Effector CD8-positive, alpha-beta T cell (primary cell): ENCODE data around the gene WIPI1.

Experiments
- DNase-seq: peaks from one replicate; lab custom pipeline; 2025; lab: John Stamatoyannopoulos, UW

Gene WIPI1

GRCh38 chr17:68460715-68461114 is 3.4 kb upstream of the WIPI1 start:
- DNase-seq: no peak

DNA sequence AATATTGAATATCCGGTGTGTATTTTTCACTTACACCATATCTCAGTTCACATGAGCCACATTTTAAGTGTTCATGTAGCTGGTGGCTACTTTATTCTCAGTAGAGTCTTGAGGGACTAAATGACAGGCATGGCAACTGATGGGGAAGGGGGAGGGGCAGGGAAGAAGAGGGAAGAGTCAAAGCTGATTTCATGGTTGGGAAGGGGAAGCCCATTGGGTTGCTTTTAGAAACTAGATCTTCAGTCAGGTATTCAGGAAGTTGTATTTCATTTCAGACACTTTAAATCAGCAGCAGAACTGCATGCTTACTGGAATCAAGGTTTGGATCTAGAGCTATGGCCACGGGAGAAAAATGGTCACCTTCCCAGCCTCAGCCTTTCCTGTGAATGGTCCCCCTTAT is 2.9 kb upstream of the WIPI1 start:
- DNase-seq: no peak

DNA sequence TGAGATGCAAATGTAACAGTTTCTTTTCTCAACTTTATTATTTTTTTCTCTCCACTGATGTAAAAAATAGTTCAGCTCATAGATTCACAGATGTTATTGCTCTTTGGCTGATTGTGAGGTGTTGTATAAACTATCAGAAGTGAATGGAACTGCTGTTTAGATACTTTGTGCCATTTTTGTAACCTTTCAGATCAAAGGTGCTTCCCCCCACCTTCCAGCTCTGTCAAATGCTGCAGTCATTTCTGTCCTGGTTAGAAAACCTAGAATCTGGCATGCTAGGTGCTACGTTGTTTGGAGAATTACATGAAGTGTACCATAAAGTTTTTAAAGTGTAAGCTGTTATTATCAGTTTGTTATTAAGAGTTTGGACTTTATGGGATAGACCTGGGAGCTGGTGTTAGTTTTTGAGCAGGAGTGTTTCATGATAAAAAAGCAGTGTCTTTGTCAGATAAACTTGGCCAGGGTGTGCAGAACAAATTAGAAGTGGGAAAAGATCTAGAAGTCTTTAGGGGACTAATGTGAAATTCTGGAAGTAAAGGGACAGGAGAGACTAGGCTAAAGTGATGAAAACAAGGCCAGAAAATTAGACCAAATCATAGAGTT is 1.8 kb upstream of the WIPI1 start:
- DNase-seq: no peak

GRCh38 chr17:68458260-68459036 is 1.2 kb upstream of the WIPI1 start:
- DNase-seq: no peak

- peak; percentile 98 for DNase-seq
Measured at GRCh38 chr17:68457539-68458259, 403 bp upstream of the WIPI1 start.

DNA sequence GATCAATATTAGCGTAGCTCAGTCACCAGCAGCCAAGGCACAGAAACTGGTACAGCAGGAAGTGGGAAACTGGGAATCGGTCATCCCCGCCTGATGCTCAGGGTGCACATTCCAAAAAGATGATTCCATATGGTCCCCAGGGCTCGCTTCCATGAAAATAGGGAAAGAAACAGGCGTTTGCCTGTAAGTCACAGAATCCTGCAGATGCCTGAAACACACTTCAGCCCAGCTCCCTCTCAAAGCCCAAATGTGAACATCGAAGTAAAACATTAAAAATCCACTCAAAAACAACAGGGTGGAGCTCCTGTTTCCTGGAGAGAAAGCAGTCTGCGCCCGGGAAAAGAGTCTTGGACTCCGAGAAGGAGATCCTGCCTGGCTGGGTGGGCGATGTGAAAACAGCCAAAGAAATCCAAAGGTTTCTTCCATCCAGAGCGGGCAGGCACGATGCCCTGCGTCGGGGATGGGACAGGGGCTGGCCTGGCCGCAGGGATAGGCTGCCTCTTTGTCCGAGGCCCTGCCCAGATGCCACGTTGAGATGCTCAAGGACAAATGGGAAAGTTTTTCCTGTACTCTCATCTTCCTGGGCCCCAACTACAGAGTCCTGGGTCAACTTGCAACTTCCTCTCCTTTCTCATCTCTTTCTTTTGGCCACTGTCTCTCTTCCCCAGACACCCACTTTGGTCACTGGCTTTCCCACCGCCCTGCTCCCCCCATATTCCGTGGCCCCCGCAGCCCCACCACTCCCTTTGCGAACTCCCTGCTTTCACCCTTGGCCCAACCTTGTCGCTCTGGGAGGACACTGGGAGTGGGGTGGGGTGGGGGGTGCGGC is 743 bp downstream of the WIPI1 start:
- no peak for DNase-seq

DNA sequence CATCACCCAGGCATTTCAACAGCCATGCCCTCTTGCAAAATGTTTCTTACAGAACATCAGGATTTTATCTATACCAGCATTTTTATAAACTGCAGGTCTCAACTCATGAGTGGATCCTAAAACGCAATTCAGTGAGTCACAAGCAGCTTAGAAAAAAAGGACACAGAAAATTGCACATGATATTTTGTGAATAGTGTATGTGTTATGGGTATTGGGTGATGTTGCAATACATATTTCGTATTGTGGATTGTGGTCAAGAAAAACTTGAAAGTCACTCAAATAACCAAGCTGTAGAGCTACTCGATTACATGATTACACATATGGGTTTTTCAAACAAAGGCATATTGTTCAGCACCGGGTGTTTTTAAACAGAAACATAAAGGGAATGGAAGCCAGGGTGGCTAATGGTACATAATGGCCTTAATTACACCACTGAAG is 1.4 kb downstream of the WIPI1 start:
- no peak for DNase-seq

DNA sequence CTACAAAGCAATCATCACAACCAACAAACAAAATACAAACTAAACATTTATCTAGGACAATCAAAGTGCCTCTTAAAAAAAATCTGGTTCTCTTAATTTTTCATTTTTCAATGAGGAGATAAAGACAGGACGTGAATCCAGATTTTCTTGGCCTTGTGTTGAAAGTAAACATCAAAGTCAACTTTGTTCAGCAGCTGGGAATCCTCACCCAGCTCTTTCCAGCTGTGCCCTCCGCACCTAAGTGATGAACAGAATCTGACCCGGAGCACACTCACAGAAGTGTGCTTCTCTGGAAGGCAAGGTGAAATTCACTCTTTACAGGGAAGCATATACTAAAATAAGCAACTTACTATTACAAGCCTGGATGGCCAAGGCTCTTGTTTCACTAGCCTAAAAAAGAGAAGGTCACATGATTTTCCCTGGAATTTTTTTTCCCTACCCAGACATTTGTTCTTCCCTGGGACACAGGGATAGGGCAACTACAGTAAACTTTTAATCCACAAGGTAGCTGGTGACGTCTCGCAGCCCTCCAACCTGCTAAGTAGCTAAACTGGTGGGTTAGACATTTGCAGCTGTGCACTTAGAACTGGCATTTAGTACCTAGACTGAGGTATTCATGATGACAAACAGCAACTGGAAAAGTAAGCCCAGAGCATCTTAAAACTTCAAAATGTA is 3.2 kb downstream of the WIPI1 start:
- DNase-seq: no peak

GRCh38 chr17:68452724-68453290 is 4.5 kb downstream of the WIPI1 start:
- DNase-seq: no peak

GRCh38 chr17:68451670-68452354 is 5.5 kb downstream of the WIPI1 start:
- no peak for DNase-seq

DNA sequence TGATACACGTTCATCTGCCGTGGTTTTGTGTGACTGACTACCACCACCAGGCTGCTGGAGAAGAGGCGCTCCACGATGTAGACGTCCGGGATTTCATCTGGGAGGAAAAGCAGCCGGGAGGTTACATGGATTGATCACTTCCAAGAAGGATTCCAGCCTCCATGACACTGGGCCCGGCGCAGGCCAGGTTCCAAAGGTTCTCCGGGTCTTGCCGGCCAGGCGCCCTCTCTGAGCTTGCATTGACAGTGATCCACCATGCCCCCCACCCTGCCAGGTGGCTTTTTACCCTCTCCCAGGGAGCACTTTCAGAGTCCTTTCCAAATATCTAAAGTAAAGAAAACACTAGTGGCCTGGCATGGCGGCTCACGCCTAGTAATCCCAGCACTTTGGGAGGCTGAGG is 6.5 kb downstream of the WIPI1 start:
- no peak for DNase-seq

DNA sequence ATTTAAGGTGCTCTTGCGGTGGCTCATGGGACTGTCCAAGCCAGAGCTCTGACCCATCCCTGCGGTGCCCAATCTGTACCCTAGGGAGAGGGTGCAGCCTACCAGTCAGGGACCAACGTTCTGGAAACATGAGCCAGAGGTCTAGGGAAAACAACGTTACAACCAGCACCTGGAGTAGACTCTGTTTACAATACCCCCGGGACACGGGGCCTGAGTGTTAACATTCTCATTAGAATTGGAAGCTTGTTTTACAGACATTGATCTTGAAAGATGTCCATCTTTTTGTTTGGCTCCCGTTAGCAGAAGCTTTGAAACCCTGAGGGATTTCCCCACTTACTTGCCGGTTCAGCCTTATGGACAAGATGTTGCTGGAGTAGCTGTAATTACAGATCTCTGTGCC is 6.9 kb downstream of the WIPI1 start:
- DNase-seq: no peak

GRCh38 chr17:68449021-68449739 is 8.1 kb downstream of the WIPI1 start:
- no peak for DNase-seq

DNA sequence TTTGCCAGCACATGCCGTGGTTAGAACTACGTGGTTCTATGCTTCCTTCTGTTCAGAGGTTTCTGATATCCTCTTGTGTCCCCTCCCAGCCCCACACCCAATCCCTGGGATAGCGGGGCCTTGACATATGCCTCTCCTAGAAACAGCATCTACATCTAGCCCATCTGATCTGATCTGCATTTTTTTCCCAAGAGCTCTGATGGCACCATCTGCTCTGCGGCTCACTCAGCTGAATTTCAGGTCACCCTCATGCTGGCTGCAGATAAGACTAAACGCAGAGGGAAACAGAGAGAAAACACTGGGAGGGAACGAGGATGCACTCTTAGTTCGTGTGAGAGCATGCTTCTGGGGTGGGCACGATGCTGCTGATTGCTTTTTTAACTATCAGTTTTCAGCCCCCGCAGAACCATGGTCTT is 10.7 kb downstream of the WIPI1 start:
- no peak for DNase-seq

DNA sequence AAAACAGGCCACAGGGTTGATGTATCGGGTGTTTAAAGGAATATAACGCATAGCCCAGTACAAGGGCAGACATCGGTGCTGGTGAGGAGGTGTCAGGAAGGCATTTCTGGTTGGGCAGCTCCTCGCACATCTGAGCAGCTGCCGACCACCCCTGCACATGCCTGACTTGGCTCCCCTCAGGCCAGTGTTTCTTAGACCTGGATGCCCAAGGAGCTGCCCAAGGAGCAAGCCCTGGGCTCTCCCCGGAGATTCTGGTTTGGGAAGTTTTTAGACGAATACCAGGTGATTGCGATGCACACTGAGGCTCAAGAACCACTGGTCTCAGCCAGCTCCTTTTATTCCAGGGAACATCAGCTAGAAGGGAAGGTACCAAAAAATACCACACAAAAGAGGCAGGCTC is 11.6 kb downstream of the WIPI1 start:
- DNase-seq: no peak

- DNase-seq: no peak
Measured at GRCh38 chr17:68443972-68444464, 13.3 kb downstream of the WIPI1 start.

- no peak for DNase-seq
Measured at GRCh38 chr17:68441070-68441770, 16.1 kb downstream of the WIPI1 start.

DNA sequence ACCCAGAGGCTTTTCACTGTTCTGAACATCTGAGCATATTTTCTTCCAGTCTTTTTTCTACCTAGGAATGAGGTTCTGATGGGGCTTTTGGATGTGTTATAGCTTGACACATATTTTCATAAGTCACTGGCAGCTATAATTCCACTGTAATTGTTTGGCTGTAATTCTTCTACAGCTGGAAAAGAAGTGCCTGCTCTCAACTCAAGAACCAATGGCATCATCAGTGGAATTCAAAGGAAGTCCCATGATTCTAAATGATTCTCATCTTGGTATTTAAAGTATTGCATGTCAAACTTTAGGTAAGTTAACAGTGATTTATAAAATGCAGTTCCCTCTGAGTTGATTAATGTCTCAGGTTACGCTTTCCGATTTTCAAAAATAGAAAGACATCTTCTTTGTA is 16.8 kb downstream of the WIPI1 start:
- DNase-seq: no peak

GRCh38 chr17:68439656-68440290 is 17.5 kb downstream of the WIPI1 start:
- no peak for DNase-seq
